HepG2 (cell line): Measurements from ENCODE around the gene S100A6. TPM values are rescaled to one million over a fixed set of nuclear protein-coding genes. Genes with fewer than 3 reads are reported as not detected.

ENCODE experiments used
- ATAC-seq: fragments of 200-7000 bp; cut with Tn5 transposase; 3 replicates; pipeline ENCODE4 v1.9.1; 2020; ENCODE audit warnings: mild to moderate bottlenecking, moderate library complexity
- BruUV-seq: library from RNA; stranded (reverse); fragments of 400-500 nt; replicated peaks from 2 replicates; lab custom pipeline; 2021; lab: Mats Ljungman, UMichigan
- CTCF ChIA-PET: fragments of 300-600 bp; formaldehyde crosslinking; extraction: SDS; loops from one replicate; lab custom pipeline; 2021; ENCODE audit warnings: low total read pairs, inconsistent platforms, low intra/inter-chr PET ratio; lab: Yijun Ruan, JAX
- POLR2A ChIA-PET: fragments of 350-600 bp; sonication (Branson Sonifier 250); formaldehyde crosslinking; loops from one replicate; lab custom pipeline; 2020; ENCODE audit warnings: antibody characterized with exemption, inconsistent platforms; lab: Yijun Ruan, JAX
- DNase-seq: peaks from one replicate; pipeline ENCODE4 v3.0.0-alpha.2; 2015; ENCODE audit warnings: low spot score
- FAIRE-seq: peaks from 3 replicates; lab custom pipeline; 2011; peaks lifted over from hg19 to GRCh38; lab: Jason Lieb, UNC
- H2AFZ ChIP-seq: one replicate; pipeline ENCODE4 v1.6.1; 2011; ENCODE audit warnings: low read length, inconsistent platforms
- H3K27ac ChIP-seq: fragments of 300-600 bp; 3 replicates; pipeline ENCODE4 v1.8.0; 2011; ENCODE audit warnings: mixed run types, mild to moderate bottlenecking, mixed read lengths, low read length, inconsistent platforms; ENCODE audit not compliant: insufficient read depth; ENCODE audit errors: extremely low read length
- H3K27me3 ChIP-seq, 2 experiments: fragments of 200-600 bp in 1 of 2; 2 replicates in 1 of 2; 3 replicates in 1 of 2; pipeline versions ENCODE4 v1.6.0 to v1.8.0; 2011; ENCODE audit warnings: low read length in 2 of 2, mild to moderate bottlenecking in 2 of 2, moderate library complexity in 2 of 2, inconsistent platforms in 1 of 2; ENCODE audit not compliant: insufficient read depth in 2 of 2, control insufficient read depth in 1 of 2
- H3K36me3 ChIP-seq, 2 experiments: fragments of 200-600 bp in 1 of 2; replicated peaks in 1 of 2; 2 replicates in 1 of 2; 3 replicates in 1 of 2; pipeline versions ENCODE4 v1.5.1 to v1.8.0; 2011; ENCODE audit warnings: low read length in 2 of 2, inconsistent platforms in 1 of 2; ENCODE audit not compliant: insufficient read depth in 2 of 2, control insufficient read depth in 1 of 2
- H3K4me1 ChIP-seq: 2 replicates; pipeline ENCODE4 v1.5.1; 2012; ENCODE audit warnings: low read length, inconsistent platforms; ENCODE audit not compliant: insufficient read depth
- H3K4me2 ChIP-seq: 2 replicates; pipeline ENCODE4 v1.6.0; 2011; ENCODE audit warnings: low read depth, low read length, inconsistent platforms
- H3K4me3 ChIP-seq, 3 experiments: fragments of 200-600 bp in 1 of 3; sonication (generic), shearing (Covaris generic) in 1 of 3; replicated peaks in 1 of 3; 2 replicates each; pipeline ENCODE4 v1.5.1; 2011 to 2016; ENCODE audit warnings: low read length in 3 of 3, inconsistent platforms in 2 of 3, low read depth in 2 of 3, mild to moderate bottlenecking in 2 of 3, control low read depth in 1 of 3, mixed read lengths in 1 of 3; ENCODE audit not compliant: insufficient read depth in 1 of 3
- H3K79me2 ChIP-seq: one replicate; pipeline ENCODE4 v1.6.1; 2011; ENCODE audit warnings: low read length, inconsistent platforms; ENCODE audit not compliant: insufficient read depth
- H3K9ac ChIP-seq: 2 replicates; pipeline ENCODE4 v1.6.0; 2011; ENCODE audit warnings: mild to moderate bottlenecking, low read depth, low read length, inconsistent platforms; ENCODE audit not compliant: insufficient read depth
- H3K9me3 ChIP-seq: 2 replicates; pipeline ENCODE4 v1.5.1; 2012; ENCODE audit warnings: mild to moderate bottlenecking, low read length
- H4K20me1 ChIP-seq: 2 replicates; pipeline ENCODE4 v1.6.0; 2011; ENCODE audit warnings: inconsistent platforms, mild to moderate bottlenecking, low read length, moderate library complexity; ENCODE audit not compliant: insufficient read depth
- AGO2 ChIP-seq: fragments of 200-400 bp; formaldehyde crosslinking; optimal IDR thresholded peaks from 2 replicates; pipeline ENCODE3; 2017; ENCODE audit warnings: mild to moderate bottlenecking, low read depth, low read length, moderate library complexity
- HDAC1 ChIP-seq: sonication (generic); formaldehyde crosslinking; IDR thresholded peaks from 2 replicates; pipeline ENCODE4 v1.5.1; 2020; ENCODE audit warnings: mild to moderate bottlenecking, missing genetic modification reagents
- PRPF4 ChIP-seq: fragments of 200-400 bp; formaldehyde crosslinking; IDR thresholded peaks from 2 replicates; pipeline ENCODE4 v1.6.1; 2016; ENCODE audit warnings: low read length, low read depth; ENCODE audit not compliant: poor library complexity, severe bottlenecking
- TSC22D2 ChIP-seq: sonication (generic); formaldehyde crosslinking; IDR thresholded peaks from 2 replicates; pipeline ENCODE4 v1.5.1; 2020; ENCODE audit warnings: missing genetic modification reagents, mild to moderate bottlenecking, borderline replicate concordance
- ZNF296 ChIP-seq: sonication (generic); formaldehyde crosslinking; conservative IDR thresholded peaks from 2 replicates; pipeline ENCODE4 v1.5.0; 2020; ENCODE audit warnings: mild to moderate bottlenecking, missing genetic modification reagents
- ZNF343 ChIP-seq: sonication (generic); formaldehyde crosslinking; IDR thresholded peaks from 2 replicates; pipeline ENCODE4 v1.4.0; 2020; ENCODE audit warnings: mild to moderate bottlenecking, missing genetic modification reagents
- ZNF432 ChIP-seq: sonication (generic); formaldehyde crosslinking; IDR thresholded peaks from 2 replicates; pipeline ENCODE4 v1.5.0; 2020; ENCODE audit warnings: missing genetic modification reagents, mild to moderate bottlenecking, borderline replicate concordance
- ZNF513 ChIP-seq: sonication (generic); formaldehyde crosslinking; conservative IDR thresholded peaks from 2 replicates; pipeline ENCODE4 v1.5.0; 2020; ENCODE audit warnings: missing genetic modification reagents
- WGBS: methylation state at CpG from one replicate; pipeline ENCODE4 v1.1.6; 2017; ENCODE audit warnings: low lambda C conversion rate; 5-methylcytosine and 5-hydroxymethylcytosine counted together
- in situ Hi-C: cut with HindIII; loops from 2 replicates; pipeline ENCODE4 v1.10.0; 2017; ENCODE audit warnings: low pct_unique_long_range_greater_than_20kb; ENCODE audit not compliant: extremely low pct_ligation_motif_present
- intact Hi-C: fragments of 100-400 bp; cut with micrococcal nuclease; formaldehyde crosslinking; loops from one replicate; pipeline ENCODE4 v1.10.0; 2022; ENCODE audit not compliant: unreplicated experiment
- polyA plus RNA-seq, 8 experiments: library from polyadenylated mRNA; depleted of rRNA in 3 of 8; stranded (reverse) in 7 of 8; unstranded in 1 of 8; fragments of >200 nt; fragmentation: Illumina TruSeq in 4 of 8; extraction: Trizol in 4 of 8; gene quantifications; 2 replicates each; pipeline versions ENCODE4 v1.2.1 to v1.2.3, GENCODE V29; 2011 to 2016; ENCODE audit warnings: low read depth in 4 of 8, missing spikeins in 1 of 8, mixed read lengths in 1 of 8; ENCODE audit not compliant: insufficient read depth in 1 of 8
- total RNA-seq, 5 experiments: library from RNA; depleted of rRNA; stranded (reverse); fragments of >200 nt; fragmentation: Illumina TruSeq; extraction: Trizol; gene quantifications; 2 replicates each; pipeline ENCODE4 v1.2.3, GENCODE V29; 2016; ENCODE audit warnings: low read depth in 1 of 5

S100A6 gene
- total and polyA plus RNA-seq, 2 of the 13 experiments (the other 11 are each of a cell fraction or from before 2014, with no cell fraction given) = 72.9 to 85.0 TPM

GRCh38 chr1:153550827-153551500 lies 15.2 kb upstream of the S100A6 start:
- intact Hi-C loops = no loop called here
- ChIA-PET POLR2A (interaction anchor here (0.8 to 2.2 kb wide), 2 partner anchors 15 to 76 kb away, joined by 3 to 10 read pairs; partner anchors contain the start of gene S100A13), CTCF (no interaction called here)

GRCh38 chr1:153550398-153550758 lies 14.6 kb upstream of the S100A6 start:
- Histone ChIP-seq H3K9ac (no peak overlapping the region), H3K27ac (no peak overlapping the region), H2AFZ (peak overlapping the region; percentile 37), H3K4me3 (no peak overlapping the region), H3K36me3 (no peaks in the 10 kb centered on the region), H3K9me3 (no peaks in the 10 kb centered on the region), H3K4me2 (peak overlapping the region; percentile 15; the same call in 1 of the 2 replicates), H3K27me3 (peaks cover 3 to 24% of the 10 kb centered on the region in 2 experiments; a peak in 3 of 5 replicates), H3K79me2 (no peaks in the 10 kb centered on the region), H3K4me1 (peaks cover 76% of the 10 kb centered on the region), H4K20me1 (no peaks in the 10 kb centered on the region)
- TF ChIP-seq ZNF513 (CRISPR knock-in tag) (no peak), AGO2 (no peak)
- CTCF ChIA-PET = no interaction called here
- BruUV-seq = no TSS peak
- in situ Hi-C loops (no loop called here), intact Hi-C loops (no loop called here)
- DNase-seq (no peak), ATAC-seq (no peak), FAIRE-seq (no peak)
- 6% methylated on average over 4 of the region's 4 CpGs for WGBS
- POLR2A ChIA-PET = interaction anchor here (2.2 kb wide), 1 partner anchor 16 kb away, joined by 10 read pairs; no protein-coding TSS in a partner anchor

More at GRCh38 chr1:153550827-153551500, 15.2 kb upstream of the S100A6 start:
- TF ChIP-seq ZNF343 (CRISPR knock-in tag) (no peak), TSC22D2 (no peak), HDAC1 (CRISPR knock-in tag) (no peak), ZNF432 (CRISPR knock-in tag) (no peak), ZNF296 (CRISPR knock-in tag) (no peak), PRPF4 (no peak)
- TF ChIP-seq, all 625 proteins: peak for 0
- BruUV-seq = no TSS peak
- Histone ChIP-seq H3K4me2 (0 out of 2 replicates have a peak overlapping the region, but pooled peaks have one; percentile 15), H4K20me1 (no peaks in the 10 kb centered on the region), H3K79me2 (no peaks in the 10 kb centered on the region), H3K9ac (no peak overlapping the region), H3K27ac (no peak overlapping the region), H3K9me3 (no peaks in the 10 kb centered on the region), H3K36me3 (no peaks in the 10 kb centered on the region), H3K4me3 (no peak overlapping the region), H3K4me1 (peaks cover 70% of the 10 kb centered on the region), H2AFZ (peak overlapping the region; percentile 37), H3K27me3 (peaks cover 3 to 24% of the 10 kb centered on the region in 2 experiments; a peak in 3 of 5 replicates)
- no peak for ATAC-seq
- FAIRE-seq = no peak
- WGBS = 57% methylated on average over 10 of the region's 10 CpGs
- DNase-seq = no peak
- in situ Hi-C loops = no loop called here
